Left kidney (tissue), 2 donors: ENCODE data around the gene DCLK1. TPM values are rescaled to one million over a fixed set of nuclear protein-coding genes. Genes with fewer than 3 reads are reported as not detected.

Source experiments
- DNase-seq: peaks from one replicate; pipeline ENCODE4 v3.0.0-alpha.2; 2013
- polyA plus RNA-seq: library from polyadenylated mRNA; unstranded; fragments of 120-200 nt; gene quantifications from one replicate; pipeline ENCODE4 v1.2.1, GENCODE V29; 2013; ENCODE audit not compliant: insufficient read length

The DCLK1 gene
- polyA plus RNA-seq, 1 donor: 7.0 TPM

DNA sequence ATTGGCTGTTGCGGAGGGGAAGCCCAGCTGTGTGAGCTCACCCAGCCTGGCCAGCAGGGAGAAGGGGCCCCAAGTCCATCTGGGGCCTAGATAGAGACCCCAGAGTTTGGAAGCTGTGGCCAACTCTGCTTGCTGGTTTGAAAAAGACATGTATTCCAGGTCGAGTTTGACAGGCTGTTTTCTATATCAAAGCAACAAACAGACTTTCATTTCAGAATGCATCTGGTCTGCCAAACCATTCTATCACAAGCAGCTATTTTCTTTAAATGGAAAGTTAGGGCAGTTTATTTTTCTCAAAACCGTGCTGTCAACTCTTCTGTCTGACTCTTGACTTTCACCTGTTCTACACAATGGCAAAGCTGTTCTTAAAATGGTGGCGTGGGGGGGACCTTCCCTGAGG is 185.8 kb downstream of the DCLK1 start:
- no peak for DNase-seq

DNA sequence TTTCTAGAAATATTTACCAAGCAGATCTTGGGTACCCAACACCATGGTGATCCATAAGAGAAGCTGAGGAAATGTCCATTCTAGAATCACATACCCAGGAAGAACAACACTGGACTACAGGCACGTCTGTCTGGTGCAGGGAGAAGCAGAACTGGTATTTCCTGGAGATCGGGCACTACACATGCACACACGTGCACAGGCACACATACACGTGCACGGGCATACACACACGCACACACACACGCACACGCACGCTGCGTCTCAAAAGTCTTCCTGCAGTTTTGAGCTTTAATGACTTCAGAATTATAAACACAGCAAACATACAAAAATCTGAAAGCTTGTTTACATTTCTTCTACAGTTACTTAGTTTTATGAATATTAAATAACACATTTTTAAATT is 189.8 kb downstream of the DCLK1 start:
- no peak for DNase-seq

DNA sequence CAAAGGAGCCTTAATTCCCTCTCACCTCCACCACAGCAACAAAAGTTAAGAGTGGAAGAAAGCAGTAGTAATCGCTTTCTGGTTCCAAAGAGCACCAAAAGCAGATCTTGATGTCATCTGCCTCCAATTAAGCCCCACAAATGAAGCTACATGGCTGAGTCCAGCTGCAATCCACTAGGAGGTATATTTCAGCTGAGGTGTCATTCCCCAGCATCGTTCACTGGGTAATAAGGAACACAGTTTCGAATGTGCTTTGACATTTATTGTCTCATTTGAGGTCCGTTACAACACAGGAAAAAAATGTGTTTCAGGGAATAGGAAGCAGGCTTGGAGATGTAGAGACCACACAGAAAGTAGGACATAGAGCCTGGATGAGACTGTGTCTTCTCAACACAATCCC is 190.4 kb downstream of the DCLK1 start:
- no peak for DNase-seq

DNA sequence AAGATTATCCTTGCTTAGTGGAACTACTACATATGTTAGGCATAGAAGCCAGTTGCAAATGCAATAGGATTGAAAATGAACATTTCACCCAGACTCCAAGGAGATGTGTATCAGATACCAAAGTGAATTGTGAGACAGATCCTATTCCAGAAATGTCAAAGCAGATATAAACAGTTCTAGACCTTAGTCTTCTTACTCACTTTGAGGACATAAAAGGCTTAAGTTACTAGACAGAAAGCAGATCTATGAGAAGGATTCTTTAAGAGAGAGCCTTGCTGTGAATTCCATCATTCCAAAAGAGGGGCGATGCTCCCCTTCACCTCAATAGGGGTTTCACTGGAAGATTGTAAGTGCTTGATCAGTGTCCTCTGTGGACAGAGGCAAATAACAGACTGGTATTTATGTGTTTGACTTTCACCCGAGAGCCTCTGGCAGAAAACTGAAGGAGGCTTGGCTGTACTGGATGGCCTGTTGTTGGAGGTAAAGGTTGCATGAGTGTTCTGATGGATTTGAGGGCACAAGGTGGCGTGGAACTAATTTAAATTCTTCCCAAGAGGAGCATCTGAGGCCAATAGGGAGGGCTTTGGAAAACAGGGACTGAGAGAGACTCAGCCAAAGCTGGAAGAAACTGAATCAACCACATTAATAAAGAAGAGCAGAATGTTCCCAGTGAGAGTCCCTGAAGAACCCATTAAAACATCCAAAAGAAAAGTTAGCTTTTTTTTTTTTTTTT is 194.8 kb downstream of the DCLK1 start:
- DNase-seq: no peak

DNA sequence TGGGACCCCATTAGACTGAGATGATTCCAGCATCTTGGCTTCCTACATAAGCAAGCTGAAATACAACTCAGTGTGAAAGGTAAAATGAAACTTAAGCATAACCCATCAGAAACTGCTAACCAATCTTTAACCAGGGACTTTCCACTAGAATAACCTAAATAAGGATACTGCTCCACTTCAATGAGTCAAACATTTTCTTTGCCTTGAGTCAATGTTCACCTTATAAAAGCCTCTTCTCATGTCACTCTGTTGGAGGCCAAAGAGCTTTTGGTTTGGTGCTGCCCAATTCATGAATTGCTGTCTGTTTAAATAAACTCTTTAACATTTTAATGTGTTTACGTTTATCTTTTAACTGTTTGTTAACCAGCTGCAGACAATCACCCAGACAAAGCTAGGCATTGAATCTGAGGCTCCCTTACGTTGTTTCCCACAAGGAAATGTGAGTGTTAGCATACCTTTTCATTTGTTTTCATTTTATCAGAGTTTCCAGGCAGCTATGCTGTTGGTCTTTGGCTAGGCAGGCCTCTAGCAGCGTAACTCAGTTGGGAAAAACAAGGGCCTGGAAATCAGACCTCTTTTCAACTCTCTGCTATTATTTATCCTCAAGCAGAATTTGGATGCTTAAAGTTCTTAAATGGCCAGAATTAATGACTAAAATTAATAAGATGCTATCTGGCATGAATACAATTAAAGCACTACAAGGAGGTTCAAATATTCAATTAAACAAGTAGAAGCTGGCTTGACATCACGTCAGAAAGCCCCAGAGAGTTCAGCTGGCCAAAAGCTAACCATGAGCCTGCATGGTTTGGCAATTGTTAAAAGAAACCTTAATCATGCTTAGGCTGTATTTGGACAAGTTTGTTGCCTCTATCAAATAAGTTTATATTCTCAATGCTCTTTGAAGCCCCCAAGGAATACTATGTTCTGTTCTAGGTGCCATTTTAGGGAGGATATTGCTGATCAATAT is 200.2 kb downstream of the DCLK1 start:
- no peak for DNase-seq

DNA sequence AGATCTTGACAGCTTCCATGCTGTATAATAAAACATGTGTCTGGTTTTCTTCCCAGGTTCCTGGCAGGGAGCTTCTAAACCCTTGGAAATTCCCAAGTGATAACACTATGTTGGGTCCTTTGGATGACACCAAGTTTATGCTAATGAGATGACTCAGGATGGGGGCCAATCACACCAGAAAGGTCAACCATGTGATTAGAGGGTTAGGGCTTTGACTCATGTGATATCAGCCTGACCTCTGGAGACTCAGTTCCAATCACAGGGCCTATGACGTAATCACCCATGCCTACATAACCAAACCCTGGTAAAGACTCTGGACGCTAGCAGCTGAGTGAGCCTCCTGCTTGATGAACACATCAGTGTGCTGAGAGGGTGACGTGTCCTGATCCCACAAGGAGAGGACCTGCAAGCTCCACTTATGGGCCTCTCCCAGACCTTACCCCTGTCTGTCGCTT is 203.6 kb downstream of the DCLK1 start:
- DNase-seq: no peak

DNA sequence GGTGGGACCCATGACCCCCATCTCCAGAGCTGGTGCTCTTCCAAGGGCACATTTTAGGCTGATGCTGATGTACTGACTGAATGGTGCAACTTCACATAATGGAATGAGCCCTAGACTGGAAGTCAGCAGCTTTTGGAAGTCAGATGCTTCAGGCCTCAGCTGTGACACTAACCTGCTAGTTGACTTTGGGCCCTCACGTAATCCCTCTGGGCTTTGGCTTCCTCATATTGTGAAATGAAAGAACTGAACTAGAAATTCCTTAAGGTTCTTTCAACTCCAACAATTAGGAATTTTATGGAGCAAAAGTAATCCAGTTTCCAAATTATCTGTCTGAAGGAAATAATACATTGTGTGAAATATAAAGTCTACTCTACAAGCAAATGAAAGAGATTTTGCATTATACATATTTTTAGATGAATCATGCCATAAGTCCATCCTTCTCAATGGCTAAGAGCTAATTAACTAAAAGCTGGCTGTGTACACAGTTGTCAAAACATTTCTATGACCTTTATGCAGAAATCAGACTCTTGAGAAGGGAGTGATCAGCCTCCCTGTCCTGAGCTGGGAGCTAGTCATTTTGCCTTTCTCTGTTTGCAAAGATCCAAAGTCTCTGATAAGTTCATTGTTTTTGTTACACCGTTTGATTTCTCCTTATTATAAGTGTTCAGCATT is 204.2 kb downstream of the DCLK1 start:
- DNase-seq: no peak

DNA sequence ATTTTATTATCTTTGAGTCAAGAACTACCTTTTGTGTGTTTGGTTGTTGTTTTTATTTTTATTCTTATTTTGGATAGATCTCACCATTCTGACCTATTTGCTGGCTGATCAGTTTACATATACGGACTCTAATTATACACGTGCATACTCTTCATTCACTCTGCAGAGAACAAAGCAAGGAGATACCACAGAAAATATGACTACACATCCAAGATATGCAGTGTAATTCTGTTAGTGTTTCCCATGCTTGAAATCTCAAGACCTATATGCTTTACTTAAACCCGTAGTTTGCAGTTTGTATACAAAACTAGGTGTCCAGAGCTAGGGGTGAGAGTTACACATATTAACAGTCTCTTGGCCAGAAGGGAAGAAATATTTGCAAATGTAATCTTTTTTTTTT is 205.5 kb downstream of the DCLK1 start:
- no peak for DNase-seq

DNA sequence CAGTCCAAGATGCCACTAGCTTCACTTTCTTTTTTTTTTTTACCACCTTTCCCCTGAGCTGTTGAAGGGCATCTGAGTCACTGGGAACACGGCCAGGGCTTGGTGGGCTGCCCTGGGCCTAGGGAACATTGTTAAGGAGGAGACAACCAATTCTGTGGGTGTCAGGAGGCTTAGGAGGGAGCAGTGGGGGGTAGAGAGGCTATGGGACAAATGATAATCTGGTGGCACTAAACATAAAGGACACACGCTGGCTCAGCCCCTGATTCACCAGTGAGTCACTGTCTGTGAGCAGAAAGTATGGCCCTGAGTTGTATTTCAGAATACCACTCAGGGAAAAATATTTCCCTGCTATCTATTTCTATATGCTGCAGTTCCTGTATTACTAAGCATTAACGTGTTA is 207.8 kb downstream of the DCLK1 start:
- DNase-seq: no peak

DNA sequence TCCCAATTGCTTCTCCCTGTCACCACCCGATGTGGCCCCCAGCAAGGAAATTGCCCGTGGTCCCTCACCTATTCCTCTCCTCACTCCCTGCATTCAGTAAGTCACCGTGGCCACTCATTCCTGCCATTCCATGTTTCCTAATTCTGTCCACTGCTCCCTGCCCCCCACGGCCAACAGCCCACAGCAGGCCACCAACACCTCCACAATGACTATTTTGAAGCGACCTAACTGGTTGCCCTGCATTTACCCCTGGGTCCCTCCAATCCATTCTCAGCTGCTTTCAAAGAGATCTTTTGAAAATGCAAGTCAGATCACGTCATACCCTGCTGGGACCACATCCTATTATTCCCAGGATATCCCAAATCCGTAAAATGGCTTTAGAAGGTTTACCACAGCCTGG is 210.4 kb downstream of the DCLK1 start:
- DNase-seq: no peak

DNA sequence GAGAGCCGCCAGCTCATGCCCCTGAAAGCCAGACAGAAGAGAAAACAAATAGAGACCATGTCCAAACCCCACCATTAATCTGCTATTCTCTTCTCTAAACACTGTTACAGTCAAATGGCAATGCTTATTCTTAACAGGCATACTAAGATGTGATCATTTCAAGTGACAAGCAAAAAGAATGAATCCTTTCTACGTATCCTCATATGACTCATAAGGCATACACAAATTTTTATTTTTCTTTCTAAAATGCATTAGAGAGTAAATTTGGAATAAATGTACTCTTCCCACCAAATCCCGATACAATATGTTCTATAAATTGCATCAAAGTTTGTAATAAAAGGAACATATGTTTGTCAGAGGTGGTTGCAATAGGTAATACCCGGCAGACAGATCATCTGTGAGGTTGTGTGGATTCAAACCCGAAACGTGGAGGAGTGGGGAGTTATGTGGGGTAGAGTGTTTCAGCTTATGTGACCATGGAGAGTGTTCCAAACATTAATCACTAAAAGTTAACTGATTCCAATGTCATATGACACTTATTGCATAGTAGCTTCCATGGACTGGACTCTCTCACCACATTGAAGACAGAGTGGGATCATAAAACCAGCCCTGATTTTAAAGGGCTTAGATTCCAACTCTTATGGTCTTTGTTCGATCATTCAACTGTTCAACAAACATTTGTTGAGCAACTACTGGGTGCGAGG is 213.1 kb downstream of the DCLK1 start:
- DNase-seq: no peak

DNA sequence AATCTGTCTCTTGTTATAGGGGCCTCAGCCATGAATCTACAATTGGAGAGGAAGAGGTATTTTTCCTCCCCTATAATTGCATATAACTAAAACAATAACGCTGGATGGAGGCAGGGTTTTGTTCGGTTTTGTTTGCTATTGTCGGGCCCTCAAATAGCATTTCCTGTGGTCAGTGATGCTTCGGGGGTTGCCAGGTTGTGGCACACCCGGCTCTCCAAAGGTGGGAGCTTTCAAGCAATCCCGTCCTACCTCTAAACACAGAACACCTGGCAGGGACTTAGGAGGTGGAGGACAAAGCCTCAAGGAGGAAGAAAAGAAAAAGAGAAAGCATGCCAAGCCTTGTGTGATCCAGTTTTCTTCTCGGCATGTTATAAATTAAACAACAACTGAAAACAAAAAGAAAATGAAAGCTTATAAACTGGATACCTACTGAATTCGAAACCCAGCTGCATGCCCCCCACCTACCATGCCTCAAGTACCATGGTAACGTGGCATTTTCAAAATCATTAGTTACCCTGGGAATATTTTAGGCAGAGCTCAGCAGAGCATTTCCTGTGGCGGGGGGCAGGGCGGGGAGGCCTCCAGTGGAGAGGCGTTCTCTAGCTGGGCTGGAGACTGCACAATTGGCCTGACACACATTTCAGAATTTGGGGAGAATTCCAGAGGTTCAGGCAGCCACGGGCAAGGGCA is 213.8 kb downstream of the DCLK1 start:
- DNase-seq: no peak

DNA sequence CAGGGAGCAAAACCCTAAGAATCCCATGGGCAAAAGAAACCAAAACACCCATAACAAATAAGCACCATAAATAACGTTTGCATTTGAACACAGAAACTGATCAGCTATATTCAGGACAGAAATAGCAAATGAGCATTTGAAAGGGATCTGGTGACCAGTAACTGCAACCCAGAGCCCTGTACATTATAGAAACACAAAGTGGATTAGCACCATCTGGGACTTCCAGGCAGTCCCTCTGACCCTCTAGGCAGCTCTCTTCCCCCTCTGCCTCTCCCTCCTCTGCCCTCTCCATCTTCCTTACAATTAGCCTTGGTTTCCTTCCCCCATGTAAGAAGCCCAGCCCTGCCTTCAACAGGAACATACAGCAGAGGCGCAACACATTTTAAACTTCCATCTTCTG is 215.0 kb downstream of the DCLK1 start:
- no peak for DNase-seq

DNA sequence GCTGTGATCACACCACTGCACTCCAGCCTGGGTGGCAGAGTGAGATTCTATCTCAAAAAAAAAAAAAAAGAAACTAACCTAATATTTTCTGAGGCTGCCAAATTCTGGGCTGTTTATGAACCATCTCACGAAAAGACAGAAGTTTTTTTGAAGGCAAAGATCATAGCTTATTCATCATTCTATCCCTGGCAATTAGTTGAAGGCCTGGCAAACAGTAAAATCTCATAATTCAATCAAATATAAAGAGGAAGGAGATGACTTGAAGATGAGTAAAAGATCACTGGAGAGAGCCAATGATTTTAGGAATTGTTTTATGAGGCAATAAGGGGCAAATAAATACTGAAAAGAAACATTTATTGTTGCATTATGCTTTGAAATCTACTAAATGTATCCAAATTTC is 216.5 kb downstream of the DCLK1 start:
- no peak for DNase-seq

DNA sequence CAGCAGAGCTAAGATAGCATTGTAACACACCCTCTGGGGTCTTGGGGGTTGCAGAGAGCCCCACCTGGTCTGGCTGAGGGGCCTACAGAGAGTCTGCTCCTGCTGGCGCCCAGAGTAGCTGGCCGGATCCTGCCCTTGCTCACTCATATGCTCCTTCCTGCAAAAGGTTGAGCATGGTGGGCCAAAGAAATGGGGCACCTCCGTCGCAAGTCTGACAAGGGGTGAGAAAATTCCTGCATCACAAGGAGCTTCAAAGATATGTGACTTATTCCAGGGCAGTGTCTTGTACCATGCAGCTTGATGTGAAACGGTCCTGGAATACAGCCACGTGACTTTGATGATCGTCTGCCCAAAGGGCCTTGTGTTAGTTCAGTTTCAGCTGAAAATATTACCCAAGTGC is 218.3 kb downstream of the DCLK1 start:
- no peak for DNase-seq

DNA sequence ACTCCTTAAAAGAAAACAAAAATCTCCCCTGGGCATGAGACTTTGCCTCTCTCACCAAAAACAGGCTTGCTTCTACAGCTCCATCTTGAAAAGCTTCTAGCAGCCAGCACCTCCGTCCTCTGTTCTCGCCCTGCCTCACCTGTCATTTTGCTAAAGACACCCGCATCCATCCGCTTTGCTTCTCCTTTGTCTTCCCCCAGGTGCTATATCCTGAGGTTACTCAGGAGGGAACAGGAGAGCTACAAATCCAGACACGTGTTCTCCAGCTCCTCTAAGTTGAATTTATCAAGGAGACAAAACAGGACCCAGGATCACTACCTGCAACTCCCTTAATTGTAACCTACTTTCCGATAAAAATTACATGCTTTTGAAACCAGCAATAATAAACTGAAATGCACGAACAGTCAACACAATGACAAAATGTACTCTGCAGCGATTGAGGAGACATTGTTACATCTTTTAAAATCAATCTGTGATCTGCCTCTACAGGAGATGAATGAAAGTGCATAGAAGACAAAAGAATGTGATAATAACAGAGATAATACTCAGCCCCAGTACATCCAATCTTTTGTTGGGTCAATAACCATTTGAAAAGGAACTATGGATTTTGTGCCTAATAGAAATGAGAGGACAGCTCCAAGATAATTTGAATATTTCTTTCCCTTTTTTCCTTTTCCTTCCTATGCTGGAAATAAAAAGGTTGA is 221.2 kb downstream of the DCLK1 start:
- no peak for DNase-seq

DNA sequence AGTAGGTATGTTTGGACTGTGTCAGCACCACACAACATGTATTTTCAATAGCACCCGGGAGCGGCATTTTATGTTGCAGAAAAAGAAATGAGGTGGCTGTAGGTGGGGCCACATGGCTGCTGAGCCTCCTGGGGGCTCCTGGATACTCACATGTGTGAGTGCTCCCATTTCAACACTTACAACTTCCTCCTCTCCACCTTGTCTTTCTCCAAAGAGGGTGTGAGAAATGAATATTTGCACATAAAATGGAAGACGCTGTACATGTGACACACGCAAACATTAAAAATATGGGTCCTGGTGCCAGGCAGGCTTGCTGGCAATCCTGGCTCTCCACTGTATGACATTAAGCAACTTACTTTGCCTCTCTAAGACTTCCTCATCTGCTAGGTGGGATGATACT is 222.1 kb downstream of the DCLK1 start:
- no peak for DNase-seq

DNA sequence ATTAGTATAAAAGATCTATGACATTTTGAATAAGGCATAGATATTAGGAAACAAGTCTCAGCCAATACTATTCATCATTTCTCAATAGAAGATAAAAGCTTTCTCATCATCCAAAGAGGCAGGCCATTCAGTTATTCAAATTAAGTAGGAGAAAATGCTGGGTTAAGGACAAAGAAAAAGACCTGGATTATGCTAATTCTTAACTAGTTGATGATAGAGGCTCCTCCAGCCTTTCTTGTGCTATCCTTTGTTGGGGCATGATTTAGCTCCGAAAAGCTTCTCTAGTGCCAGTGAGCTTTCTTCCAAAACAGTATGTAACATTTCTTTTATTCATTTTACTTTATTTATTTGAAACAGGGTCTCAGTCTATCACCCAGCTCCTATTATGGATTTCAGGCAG is 223.0 kb downstream of the DCLK1 start:
- DNase-seq: no peak

DNA sequence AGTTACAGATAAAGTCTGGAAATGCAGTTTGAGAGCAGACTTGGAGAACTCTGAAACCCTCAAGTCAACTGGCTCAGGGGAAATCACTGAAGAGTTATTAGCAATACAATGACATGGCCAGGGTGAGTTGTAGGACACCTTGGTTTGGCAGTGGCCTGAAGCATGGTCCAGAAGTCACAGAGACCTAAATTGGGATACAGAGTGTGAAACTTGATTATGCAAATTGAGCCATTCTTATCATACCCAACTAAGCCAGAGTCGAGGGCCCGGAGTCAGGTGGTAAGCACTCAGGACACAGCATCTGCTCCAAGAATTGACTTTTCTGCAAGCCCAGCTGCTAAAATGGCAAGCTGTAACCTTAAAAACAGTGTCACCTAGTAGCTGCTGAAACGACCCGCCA is 224.5 kb downstream of the DCLK1 start:
- no peak for DNase-seq

DNA sequence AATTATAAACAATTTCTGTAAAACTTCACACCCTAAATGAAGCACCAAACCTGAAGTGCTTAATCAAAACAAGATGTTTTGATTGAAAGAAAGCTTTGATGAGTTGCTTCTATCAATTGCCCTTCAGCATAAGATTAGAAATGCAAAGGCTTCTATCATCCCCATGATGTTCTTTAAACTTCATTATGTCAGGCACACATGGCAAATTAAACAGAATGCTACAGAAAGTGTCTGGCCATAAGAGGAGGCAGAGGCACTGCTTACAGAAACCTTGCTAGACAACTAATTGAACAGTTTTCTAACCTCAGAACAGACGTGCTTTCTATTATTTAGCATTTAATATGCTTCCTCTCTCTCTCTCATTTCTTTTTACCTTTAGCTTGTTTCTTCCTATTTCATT is 228.1 kb downstream of the DCLK1 start:
- DNase-seq: no peak

DNA sequence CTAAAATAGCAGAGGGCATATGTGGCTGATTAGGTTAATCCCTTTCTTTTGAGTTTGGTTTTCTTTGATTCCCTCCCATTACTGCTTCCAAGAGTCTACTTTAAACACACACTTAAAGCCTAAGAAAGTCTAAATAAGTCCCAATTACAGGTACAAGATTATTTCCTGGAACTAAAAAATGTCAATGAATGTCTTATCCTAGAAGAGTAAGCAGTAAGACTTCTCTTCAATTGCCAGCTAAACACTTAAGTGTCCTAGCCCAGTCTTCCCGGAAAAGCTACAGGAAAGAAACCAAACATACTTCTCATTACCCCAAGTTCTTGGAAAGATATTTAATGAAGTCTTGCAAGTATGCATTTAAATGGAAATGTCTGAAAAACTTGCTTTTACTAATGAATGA is 233.1 kb downstream of the DCLK1 start:
- no peak for DNase-seq
